OCI-LY3 (cell line): ENCODE measurements around the gene ACER2.

Source experiments
- H2AFZ ChIP-seq: fragments of 200-600, 300-600 bp; shearing (Covaris generic); 2 replicates; pipeline ENCODE4 v1.6.0; 2014; ENCODE audit warnings: antibody characterized with exemption, low read depth, low read length
- H3K27ac ChIP-seq: fragments of 200-600, 300-600 bp; sonication (generic); 2 replicates; pipeline ENCODE4 v1.5.1; 2014; ENCODE audit warnings: mild to moderate bottlenecking, low read length, moderate library complexity, mixed read lengths
- H3K27me3 ChIP-seq: fragments of 200-600, 300-600 bp; sonication (generic); 2 replicates; pipeline ENCODE4 v1.6.1; 2014; ENCODE audit warnings: low read depth, low read length, mixed read lengths
- H3K36me3 ChIP-seq: fragments of 200-600, 300-600 bp; sonication (generic); replicated peaks from 2 replicates; pipeline ENCODE3; 2014; ENCODE audit warnings: low read depth, low read length, mixed read lengths
- H3K4me1 ChIP-seq: fragments of 300-600, 200-600 bp; sonication (generic); 2 replicates; pipeline ENCODE4 v1.6.1; 2014; ENCODE audit warnings: low read length, mixed read lengths
- H3K4me2 ChIP-seq: fragments of 200-600, 300-600 bp; sonication (generic); 2 replicates; pipeline ENCODE4 v1.6.1; 2014; ENCODE audit warnings: low read length, mixed read lengths
- H3K4me3 ChIP-seq: fragments of 300-600, 200-600 bp; sonication (generic); 2 replicates; pipeline ENCODE4 v1.5.1; 2014; ENCODE audit warnings: antibody characterized with exemption, mild to moderate bottlenecking, low read length, moderate library complexity
- H3K79me2 ChIP-seq: fragments of 300-600, 200-600 bp; shearing (Covaris generic); 2 replicates; pipeline ENCODE4 v1.6.1; 2014; ENCODE audit warnings: mild to moderate bottlenecking, low read length, mixed read lengths
- H3K9ac ChIP-seq: fragments of 300-600, 200-600 bp; shearing (Covaris generic); 2 replicates; pipeline ENCODE4 v1.6.0; 2014; ENCODE audit warnings: mild to moderate bottlenecking, low read length, moderate library complexity
- H3K9me3 ChIP-seq: fragments of 200-600, 300-600 bp; shearing (Covaris generic); 2 replicates; pipeline ENCODE4 v1.6.1; 2014; ENCODE audit warnings: low read length, mixed read lengths; ENCODE audit not compliant: insufficient read depth
- H4K20me1 ChIP-seq: fragments of 200-600, 300-600 bp; sonication (generic); 2 replicates; pipeline ENCODE4 v1.6.1; 2016; ENCODE audit warnings: low read length, mixed read lengths; ENCODE audit not compliant: insufficient read depth
- EZH2phosphoT487 ChIP-seq: fragments of 200-600 bp; shearing (Covaris generic); IDR thresholded peaks from 2 replicates; pipeline ENCODE4 v1.6.1; 2018; ENCODE audit warnings: antibody characterized with exemption, mixed run types, low read depth
- TF ChIP-seq, protein P1 (sequence below): fragments of 200-600, 300-600 bp; sonication (generic); IDR thresholded peaks from 2 replicates; pipeline ENCODE4 v1.5.1; 2014; ENCODE audit warnings: antibody characterized with exemption, low read length, low read depth

The ACER2 gene

GRCh38 chr9:19479874-19480273 lies 71.1 kb downstream of the ACER2 start:
- no peak overlapping the region for H3K4me3 ChIP-seq
- no peaks in the 10 kb centered on the region for H3K79me2 ChIP-seq
- no peak overlapping the region for H3K9ac ChIP-seq
- TF ChIP-seq EZH2phosphoT487: no peak
- TF ChIP-seq, protein P1, sequence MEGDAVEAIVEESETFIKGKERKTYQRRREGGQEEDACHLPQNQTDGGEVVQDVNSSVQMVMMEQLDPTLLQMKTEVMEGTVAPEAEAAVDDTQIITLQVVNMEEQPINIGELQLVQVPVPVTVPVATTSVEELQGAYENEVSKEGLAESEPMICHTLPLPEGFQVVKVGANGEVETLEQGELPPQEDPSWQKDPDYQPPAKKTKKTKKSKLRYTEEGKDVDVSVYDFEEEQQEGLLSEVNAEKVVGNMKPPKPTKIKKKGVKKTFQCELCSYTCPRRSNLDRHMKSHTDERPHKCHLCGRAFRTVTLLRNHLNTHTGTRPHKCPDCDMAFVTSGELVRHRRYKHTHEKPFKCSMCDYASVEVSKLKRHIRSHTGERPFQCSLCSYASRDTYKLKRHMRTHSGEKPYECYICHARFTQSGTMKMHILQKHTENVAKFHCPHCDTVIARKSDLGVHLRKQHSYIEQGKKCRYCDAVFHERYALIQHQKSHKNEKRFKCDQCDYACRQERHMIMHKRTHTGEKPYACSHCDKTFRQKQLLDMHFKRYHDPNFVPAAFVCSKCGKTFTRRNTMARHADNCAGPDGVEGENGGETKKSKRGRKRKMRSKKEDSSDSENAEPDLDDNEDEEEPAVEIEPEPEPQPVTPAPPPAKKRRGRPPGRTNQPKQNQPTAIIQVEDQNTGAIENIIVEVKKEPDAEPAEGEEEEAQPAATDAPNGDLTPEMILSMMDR: no peak
- no peak overlapping the region for H3K27ac ChIP-seq
- H2AFZ ChIP-seq: no peak overlapping the region
- H3K4me1 ChIP-seq: no peaks in the 10 kb centered on the region
- no peaks in the 10 kb centered on the region for H3K9me3 ChIP-seq
- peaks cover 25% of the 10 kb centered on the region for H3K27me3 ChIP-seq
- no peak overlapping the region for H3K4me2 ChIP-seq
- H4K20me1 ChIP-seq: no peaks in the 10 kb centered on the region
- H3K36me3 ChIP-seq: no peaks in the 10 kb centered on the region

DNA sequence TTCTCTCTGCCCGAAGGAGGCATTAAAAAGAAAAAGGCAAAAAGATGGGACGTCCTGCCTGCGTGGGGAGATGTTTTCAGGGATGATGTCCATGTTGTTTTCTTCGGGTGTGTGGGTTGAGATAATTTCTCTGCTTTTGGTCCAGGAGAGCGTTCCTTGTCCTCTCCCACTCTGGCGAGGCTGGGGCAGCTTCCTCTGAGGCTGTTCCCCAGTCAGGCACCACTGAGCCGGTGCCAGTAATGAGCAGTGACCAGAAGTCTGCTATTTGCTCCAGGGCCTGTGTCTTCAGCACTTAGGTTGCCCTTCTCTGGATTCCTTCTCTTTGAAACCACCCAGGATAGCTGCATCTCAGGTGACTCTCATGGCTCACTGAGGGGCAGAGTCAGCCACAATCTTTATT lies 71.5 kb downstream of the ACER2 start:
- no peaks in the 10 kb centered on the region for H4K20me1 ChIP-seq
- H3K4me2 ChIP-seq: no peak overlapping the region
- no peaks in the 10 kb centered on the region for H3K79me2 ChIP-seq
- H3K27me3 ChIP-seq: peaks cover 22% of the 10 kb centered on the region
- TF ChIP-seq EZH2phosphoT487: no peak
- TF ChIP-seq, protein P1: no peak
- H3K4me3 ChIP-seq: no peak overlapping the region
- H3K36me3 ChIP-seq: no peaks in the 10 kb centered on the region
- no peaks in the 10 kb centered on the region for H3K4me1 ChIP-seq
- H3K27ac ChIP-seq: no peak overlapping the region
- H3K9ac ChIP-seq: no peak overlapping the region
- H2AFZ ChIP-seq: no peak overlapping the region
- no peaks in the 10 kb centered on the region for H3K9me3 ChIP-seq

- peaks cover 22% of the 10 kb centered on the region for H3K27me3 ChIP-seq
Measured at GRCh38 chr9:19481121-19481870, 72.5 kb downstream of the ACER2 start.

DNA sequence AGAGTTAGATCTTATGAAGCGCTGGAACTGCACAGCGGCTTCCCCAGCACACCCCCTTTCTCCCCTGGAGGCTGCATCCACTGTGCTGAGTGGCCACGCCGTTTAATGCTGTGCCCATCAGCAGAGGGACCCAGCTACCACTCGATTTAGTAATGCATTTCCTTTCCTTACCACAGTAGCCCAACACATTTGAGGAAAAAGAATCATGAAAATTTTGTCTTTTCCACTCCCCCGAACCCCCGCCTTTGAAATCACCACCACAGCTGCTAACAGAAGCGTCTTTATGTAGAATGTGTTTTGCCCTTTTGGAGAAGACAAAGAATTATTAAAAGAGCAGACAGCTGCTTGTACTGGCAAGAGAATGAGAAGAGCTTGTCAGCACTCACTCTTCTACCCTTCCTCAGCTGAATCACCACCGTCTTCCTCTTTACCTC lies 73.2 kb downstream of the ACER2 start:
- no peak overlapping the region for H3K27ac ChIP-seq
- H3K27me3 ChIP-seq: peaks cover 22% of the 10 kb centered on the region
- H3K79me2 ChIP-seq: no peaks in the 10 kb centered on the region
- H4K20me1 ChIP-seq: no peaks in the 10 kb centered on the region
- H3K4me3 ChIP-seq: no peak overlapping the region
- no peaks in the 10 kb centered on the region for H3K4me1 ChIP-seq
- no peaks in the 10 kb centered on the region for H3K9me3 ChIP-seq
- no peak overlapping the region for H2AFZ ChIP-seq
- no peak overlapping the region for H3K4me2 ChIP-seq
- TF ChIP-seq EZH2phosphoT487: no peak
- TF ChIP-seq, protein P1: no peak
- H3K9ac ChIP-seq: no peak overlapping the region
- H3K36me3 ChIP-seq: no peaks in the 10 kb centered on the region

More at GRCh38 chr9:19481121-19481870, 72.5 kb downstream of the ACER2 start:
- H3K79me2 ChIP-seq: no peaks in the 10 kb centered on the region
- no peak overlapping the region for H3K9ac ChIP-seq
- no peak for TF ChIP-seq EZH2phosphoT487
- TF ChIP-seq, protein P1: no peak
- no peak overlapping the region for H3K4me3 ChIP-seq
- no peak overlapping the region for H2AFZ ChIP-seq
- H3K4me1 ChIP-seq: no peaks in the 10 kb centered on the region
- no peak overlapping the region for H3K4me2 ChIP-seq
- no peaks in the 10 kb centered on the region for H3K9me3 ChIP-seq
- H3K36me3 ChIP-seq: no peaks in the 10 kb centered on the region
- H4K20me1 ChIP-seq: no peaks in the 10 kb centered on the region
- H3K27ac ChIP-seq: no peak overlapping the region
